HK-2 (cell line): ENCODE data around the gene RFTN2.
"Not testable (repeated sequence)": the region's sequence is repeated elsewhere in the genome, so short reads cannot be mapped to it uniquely, and the experiment has no call there.

ENCODE experiments used
- DNase-seq: peaks from one replicate; pipeline ENCODE4 v3.0.0-alpha.2; 2018; ENCODE audit not compliant: unreplicated experiment

The RFTN2 gene

GRCh38 chr2:197674591-197674990 is 796 bp downstream of the RFTN2 start:
- DNase-seq = no peak

GRCh38 chr2:197674060-197674459 is 1.3 kb downstream of the RFTN2 start:
- no peak for DNase-seq

- no peak for DNase-seq
These were observed 1.8 kb downstream of the RFTN2 start for GRCh38 chr2:197673606-197674005.

GRCh38 chr2:197673106-197673505 is 2.3 kb downstream of the RFTN2 start:
- DNase-seq = no peak

GRCh38 chr2:197672371-197672893 is 3.0 kb downstream of the RFTN2 start:
- DNase-seq = no peak

- no peak for DNase-seq
These were observed 6.3 kb downstream of the RFTN2 start for GRCh38 chr2:197669077-197669476.

GRCh38 chr2:197668296-197668695 is 7.1 kb downstream of the RFTN2 start:
- DNase-seq = no peak

- no peak for DNase-seq
These were observed 9.1 kb downstream of the RFTN2 start for GRCh38 chr2:197666277-197666676.

- DNase-seq = no peak
These were observed 13.8 kb downstream of the RFTN2 start for GRCh38 chr2:197661626-197662025.

- no peak for DNase-seq
These were observed 17.8 kb downstream of the RFTN2 start for GRCh38 chr2:197657562-197657961.

- DNase-seq = no peak
These were observed 27.3 kb downstream of the RFTN2 start for GRCh38 chr2:197647961-197648690.

GRCh38 chr2:197641666-197642065 is 33.7 kb downstream of the RFTN2 start:
- no peak for DNase-seq

GRCh38 chr2:197640571-197641122 is 34.7 kb downstream of the RFTN2 start:
- DNase-seq = not testable (repeated sequence)

- DNase-seq = no peak
These were observed 42.2 kb downstream of the RFTN2 start for GRCh38 chr2:197633109-197633657.

GRCh38 chr2:197628043-197628500 is 47.3 kb downstream of the RFTN2 start:
- DNase-seq = no peak

- no peak for DNase-seq
These were observed 48.3 kb downstream of the RFTN2 start for GRCh38 chr2:197626965-197627625.

GRCh38 chr2:197620133-197620532 is 55.3 kb downstream of the RFTN2 start:
- DNase-seq = no peak

GRCh38 chr2:197615016-197615652 is 60.3 kb downstream of the RFTN2 start:
- no peak for DNase-seq

- DNase-seq = no peak
These were observed 60.9 kb downstream of the RFTN2 start for GRCh38 chr2:197614532-197614931.

GRCh38 chr2:197613509-197613987 is 61.8 kb downstream of the RFTN2 start:
- no peak for DNase-seq

GRCh38 chr2:197606180-197606579 is 69.2 kb downstream of the RFTN2 start:
- DNase-seq = no peak
